GM21786 (cell line): Measurements from ENCODE around the gene UFD1.

Experiments
- ATAC-seq: cut with Tn5 transposase; IDR thresholded peaks from one replicate; pipeline ENCODE4 v1.9.1; 2021; ENCODE audit not compliant: unreplicated experiment

Gene UFD1

DNA sequence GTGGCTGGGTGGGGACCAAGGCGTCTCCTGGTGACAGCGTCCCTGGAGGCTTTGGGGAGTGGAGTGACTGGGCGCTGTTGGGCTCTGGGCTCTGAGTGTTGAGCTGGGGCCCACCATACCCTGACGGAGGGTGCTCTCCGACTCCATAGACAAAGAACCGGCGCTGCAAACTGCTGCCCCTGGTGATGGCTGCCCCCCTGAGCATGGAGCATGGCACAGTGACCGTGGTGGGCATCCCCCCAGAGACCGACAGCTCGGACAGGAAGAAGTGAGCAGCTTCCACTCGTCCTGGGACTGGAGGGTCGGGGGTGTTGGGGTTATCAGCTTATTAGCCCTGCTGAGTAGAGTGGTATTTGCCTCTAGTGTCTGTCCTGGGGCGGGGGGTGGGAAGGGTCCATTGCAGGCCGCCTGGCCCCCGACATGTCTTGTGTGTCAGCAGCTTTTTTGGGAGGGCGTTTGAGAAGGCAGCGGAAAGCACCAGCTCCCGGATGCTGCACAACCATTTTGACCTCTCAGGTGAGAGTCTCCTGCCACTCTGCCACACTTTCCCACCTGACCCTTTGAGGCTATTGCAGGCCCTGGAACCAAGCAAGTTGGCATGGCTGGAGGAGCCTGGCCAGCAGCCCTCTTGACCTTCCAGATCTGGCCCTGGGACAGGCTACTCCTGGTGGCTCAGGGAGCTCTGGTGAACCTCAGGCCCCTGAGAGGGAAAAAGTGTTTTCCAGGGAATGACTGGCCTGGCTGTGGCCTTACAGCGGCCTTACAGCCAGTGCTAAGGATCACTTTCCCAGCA lies 37.6 kb upstream of the UFD1 start:
- ATAC-seq: no peak

DNA sequence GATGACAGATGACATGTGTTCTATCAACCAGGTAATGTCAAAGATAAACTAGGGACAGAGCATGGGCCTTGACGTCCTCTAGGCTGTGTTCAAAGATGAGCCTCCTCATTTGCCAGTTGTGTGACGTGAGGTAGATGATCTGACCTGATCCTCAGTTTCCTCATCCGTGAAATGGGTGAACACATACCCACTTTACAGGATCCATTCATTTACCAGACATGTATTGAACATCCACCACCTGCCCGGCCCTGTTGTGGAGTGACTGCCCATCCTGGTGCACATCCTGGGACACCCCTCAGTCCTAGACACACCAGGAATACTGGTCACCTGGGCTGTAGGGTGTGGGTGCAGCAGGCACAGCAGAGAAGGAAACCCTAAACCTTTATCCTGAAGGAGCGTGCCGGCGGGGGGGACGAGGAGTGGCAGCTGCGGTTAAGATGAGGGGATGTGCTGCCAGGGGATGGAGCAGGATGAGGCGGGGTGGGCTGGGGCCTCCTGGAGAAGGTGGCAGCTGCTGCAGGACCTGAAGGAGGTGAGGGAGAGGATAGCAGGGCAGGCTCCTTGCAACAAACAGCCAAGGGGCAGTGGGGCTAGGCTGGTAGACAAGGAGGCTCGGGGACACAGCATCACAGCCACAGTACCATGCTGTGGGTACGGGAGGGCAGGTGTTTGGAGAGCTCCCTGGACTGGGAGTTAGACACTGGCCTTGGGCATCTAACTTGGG lies 36.8 kb upstream of the UFD1 start:
- no peak for ATAC-seq

DNA sequence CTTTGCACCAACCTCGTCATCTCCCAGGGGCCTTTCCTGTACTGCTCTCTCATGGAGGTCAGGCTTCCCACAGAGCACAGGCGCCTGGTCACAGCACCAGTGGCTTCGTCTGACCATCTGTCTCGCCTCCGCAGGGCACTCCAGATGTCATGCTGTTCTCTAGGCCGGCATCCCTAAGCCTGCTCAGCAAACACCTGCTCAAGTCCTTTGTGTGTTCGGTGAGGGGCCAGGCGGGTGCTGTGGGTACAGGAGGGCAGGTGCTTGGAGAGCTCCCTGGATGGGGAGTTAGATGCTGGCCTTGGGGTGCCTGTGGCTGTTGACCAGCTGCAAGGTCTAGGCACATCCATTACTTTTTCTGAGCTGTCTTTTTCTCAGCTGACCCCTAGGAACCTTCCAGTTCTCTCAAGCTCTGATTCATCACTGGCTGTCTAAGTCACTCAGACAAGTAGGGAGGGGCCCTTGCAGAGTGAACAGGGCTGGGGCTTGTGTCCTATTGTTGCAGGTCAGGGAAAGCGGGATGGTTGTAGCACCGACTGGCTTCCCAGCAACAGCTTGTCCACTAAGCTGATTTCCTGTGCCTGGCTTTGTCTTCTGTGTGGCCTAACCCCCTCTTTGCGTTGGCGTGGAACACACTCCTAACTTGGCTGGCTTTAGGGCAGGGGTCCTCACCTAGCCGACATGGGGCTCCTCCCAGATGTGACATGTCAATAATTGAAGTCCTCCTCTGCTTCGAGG lies 36.0 kb upstream of the UFD1 start:
- no peak for ATAC-seq

DNA sequence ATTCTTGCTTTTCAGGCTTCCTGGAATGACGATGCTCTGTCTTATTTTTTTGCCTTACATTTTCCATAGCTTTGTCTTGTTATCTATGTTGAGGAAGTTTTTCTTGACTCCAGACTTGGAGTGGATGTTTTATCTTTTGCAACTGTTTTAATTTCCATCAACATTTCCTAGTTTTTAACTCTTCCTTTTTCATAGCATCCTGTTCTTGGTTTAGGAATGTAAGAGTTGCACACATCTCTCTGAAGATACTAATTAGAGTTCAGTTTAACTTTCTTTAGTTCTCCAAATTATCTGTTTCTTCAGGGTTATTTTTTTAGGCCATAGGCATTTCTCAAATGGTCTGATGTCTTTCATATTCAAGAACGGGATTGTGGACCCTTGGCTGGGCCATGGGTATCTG lies 34.8 kb upstream of the UFD1 start:
- ATAC-seq: no peak

DNA sequence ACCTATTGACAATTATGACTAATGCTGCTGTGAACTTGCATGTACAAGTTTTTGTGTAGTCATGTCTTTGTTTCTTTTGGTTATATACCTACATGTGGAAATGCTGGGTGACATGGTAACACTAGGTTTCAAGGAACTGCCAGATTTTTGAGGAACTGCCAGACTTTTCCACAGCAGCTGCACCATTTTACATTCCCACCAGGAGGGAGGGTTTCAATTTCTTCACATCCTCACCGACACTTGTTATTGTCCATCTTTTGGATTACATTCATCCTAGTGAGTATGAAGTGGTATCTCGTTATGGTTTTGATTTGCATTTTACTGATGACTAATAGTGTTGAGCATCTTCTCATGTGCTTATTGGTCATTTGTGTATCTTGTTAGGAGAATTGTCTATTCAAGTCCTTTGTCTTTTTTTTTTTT lies 31.9 kb upstream of the UFD1 start:
- ATAC-seq: no peak

DNA sequence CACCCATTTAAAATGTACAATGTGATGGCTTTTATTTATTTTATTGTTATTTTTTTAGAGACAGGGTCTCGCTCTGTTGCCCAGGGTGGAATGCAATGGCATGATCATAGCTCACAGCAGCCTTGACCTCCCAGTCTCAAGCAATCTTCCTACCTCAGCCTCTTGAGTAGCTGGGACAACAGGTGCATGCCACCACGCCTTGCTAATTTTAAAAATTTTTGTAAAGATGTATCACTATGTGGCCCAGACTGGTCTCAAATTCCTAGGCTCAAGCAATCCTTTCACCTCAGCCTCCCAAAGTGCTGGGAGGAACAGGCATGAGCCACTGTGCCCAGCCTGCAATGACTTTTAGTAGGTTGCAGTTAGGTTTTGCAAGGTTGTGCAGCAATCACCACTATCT lies 30.9 kb upstream of the UFD1 start:
- ATAC-seq: no peak

DNA sequence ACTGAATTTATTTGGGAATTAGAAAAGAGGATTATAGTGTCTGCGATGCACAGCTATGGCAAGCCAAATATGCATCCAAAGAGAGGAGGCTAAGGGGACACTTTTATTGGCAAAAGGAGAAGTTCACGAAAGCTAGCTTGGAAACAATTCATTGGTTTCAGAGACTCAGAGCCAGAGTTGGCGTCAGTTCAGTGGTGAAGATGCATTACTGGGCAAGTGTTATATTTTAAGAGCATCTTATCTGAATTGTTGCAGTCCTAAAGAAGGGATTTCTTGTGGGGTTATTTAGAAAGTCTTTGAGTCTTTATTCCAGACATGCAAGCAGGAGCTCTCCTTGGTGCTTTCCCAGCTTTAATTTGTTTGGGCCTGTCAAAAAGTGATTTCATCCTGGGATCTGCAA lies 30.2 kb upstream of the UFD1 start:
- no peak for ATAC-seq

DNA sequence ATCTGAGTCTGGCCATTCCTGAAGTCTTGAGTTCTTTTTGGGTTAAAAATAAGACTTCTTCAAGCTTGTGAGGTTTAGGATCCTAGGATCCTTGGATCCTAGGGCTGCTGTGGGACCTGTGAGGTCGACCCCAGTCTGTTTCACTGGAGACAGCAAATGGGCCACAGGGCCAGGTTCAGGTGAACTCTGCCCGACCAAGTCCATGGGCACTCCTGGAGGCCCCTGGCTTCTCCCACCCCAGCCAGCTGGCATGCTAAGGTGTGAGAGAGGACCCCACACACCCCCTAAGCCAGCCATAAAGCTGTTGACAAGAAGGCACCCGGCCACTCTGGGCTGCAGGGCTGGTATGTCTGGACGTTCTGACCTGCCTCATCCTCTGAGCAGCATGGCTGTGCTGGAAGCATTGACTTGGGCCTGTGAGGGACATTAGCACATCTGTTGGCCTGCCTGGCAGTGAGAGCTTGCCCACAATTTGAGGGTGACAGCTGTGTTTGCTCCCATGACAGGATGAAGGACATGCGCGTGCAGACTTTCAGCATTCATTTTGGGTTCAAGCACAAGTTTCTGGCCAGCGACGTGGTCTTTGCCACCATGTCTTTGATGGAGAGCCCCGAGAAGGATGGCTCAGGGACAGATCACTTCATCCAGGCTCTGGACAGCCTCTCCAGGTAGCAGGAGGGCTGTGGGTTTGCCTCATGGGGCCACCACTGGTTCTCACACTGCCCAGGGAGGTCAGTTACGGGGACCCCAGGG lies 29.2 kb upstream of the UFD1 start:
- no peak for ATAC-seq

DNA sequence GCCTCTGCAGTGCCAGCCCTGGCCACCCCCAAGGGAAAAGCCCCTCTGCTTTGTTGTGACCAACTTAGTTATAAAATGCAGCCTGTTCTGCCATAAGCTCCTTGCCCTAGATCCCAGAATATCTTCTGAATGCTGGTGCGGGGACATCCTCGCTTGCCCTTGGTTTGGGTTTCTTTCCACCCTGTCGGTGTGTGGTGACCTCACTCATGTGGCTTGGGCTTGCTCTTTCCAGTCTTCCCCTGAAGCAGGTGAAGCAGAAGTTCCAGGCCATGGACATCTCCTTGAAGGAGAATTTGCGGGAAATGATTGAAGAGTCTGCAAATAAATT lies 28.5 kb upstream of the UFD1 start:
- no peak for ATAC-seq

DNA sequence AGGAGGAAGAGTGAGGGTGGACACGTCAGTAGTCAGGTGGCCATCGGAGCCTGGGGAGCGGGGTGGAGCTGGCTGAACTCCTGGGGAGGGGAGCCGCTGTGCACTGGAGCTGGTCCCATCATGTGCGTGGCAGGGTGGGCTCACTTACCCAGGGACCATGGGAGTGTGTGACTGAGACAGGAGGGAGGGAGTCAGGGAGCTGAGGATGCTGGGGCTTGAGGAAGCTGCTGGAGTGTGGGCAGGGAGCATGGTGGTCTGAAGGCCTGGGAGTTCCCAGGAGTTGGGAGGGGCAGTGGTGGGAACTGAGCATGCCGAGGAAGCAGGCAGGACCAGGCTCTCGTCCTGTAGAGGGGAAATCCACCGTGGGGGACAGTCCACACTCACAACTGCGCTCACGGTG lies 27.2 kb upstream of the UFD1 start:
- ATAC-seq: no peak

DNA sequence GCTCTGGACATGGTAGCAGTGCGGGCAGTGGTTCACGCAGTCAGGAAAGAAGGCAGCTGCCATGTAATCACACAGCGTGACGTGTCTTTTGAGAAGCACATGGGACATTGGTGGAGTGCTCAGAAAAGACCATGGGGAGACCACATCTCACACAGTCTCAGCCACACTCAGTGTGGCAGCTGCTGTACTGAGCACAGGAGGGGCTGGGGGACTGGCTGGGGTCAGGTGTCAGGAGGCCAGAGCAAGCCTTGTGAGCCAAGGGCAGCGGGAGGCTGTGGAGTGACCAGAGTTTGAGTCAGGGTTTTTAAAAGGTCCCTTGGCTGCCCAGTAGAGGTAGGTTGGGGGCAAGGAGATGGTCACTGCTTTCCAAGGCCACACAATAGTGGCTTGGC lies 26.7 kb upstream of the UFD1 start:
- ATAC-seq: no peak

DNA sequence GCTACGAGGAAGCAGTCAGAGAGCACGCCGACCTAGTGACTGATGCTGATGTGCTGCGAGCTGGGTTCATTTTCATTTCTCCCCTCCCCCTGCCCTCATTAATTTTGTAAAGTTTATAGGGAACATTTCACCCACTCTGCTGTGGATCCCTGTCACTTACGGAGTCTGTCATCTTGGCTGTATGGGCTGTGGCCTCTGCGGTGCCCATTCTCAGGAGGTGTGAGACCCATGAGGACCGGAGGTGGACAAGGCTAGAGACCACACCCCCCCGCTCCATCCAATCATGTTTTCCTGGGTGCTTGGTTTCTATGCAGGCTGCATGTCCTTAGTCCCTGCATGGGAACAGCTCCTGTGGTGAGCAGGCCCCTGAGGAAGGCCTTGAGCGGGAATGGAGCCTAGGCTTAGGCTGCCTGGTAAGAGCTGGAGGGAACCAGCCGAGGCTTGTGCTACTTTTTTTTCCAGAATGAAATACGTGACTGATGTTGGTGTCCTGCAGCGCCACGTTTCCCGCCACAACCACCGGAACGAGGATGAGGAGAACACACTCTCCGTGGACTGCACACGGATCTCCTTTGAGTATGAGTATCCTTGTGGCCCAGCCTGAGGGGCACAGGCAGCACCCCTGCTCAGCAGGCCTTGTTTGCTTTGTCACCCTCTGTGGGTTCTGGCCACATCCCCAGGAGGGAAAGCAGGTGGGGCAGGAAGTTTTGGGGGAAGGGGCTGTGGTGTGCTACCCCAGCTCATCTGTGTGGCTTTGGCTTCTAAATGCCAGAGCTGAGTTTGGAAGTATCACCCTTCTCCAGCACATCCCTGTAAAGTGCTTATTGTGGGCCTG lies 26.1 kb upstream of the UFD1 start:
- no peak for ATAC-seq

DNA sequence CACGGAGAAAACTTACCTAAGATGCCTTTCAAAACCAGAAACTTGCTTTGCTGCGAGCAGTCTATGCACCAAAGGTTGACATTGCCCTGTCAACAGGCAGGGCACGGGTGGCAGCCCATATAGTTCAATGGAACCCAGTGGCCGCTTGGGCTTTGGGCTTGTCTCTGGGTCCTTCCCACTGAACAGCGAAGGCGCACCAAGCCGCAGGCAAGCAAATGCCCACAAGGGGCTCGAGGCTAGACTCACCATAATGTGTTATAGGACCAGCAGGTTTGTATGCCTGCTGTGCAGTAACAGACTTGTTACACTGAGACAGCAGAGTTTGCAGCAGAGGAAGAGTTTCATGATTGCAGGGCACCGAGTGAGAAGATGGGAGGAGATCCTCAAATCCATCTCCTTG lies 24.9 kb upstream of the UFD1 start:
- ATAC-seq: no peak

DNA sequence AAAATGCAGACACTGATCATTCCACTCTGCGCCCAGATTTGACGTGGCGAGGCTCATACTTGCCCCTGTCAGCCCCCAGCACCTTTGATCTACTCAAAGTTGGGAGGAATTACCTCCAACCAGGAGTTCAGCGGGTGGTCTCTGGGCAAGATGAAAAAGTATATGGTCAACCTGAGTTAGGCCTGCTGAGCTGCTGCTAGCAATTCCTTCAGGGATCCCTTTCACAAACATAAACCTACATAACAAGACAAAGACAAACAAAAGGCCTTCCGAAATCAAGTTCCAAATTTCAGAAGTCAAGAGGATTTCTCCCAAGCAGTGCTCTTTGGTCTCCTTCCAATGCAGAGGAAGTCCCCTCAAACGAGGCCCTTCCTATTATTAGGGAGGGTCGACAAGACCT lies 24.4 kb upstream of the UFD1 start:
- ATAC-seq: no peak

DNA sequence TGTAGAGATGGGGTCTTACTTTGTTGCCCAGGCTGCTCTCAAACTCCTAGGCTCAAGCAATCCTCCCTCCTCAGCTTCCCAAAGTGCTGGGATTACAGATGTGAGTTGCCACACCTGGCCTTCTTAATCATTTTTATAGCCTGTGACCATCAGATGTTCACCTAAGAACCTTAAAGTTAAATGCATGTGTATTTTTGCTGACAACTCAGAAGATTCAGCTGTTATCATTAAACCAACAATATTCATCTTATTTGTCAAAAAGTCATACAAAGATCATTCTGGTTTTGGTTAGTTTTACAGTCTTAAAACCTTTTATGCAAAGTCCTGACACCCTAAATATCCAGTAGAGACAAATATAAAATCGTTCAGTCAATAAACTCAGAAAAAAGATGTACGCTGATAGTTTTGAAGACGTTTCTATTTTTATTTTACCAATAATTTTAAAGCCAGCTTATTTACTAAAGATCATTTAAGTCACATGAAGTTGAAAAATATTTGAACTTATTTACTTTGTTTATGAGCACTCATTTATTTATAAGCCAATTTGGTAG lies 23.0 kb upstream of the UFD1 start:
- no peak for ATAC-seq

DNA sequence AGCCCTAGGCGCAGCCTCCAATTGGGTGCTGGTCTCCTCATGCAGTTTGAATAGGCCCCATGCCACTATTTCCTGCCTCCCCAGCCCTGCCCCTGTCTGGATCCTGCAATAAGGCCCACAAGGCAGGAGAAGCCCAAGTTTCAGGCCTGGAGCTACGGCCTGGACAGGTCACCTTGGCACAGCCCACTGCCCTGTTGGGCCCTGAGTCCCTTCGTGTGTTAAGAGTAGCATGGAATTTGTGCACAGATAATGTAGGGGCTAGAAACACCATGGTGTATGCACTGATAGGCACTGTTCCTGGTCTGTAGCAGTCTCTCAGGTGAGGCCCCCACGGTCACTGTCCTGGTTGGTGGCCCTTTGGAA lies 20.9 kb upstream of the UFD1 start:
- no peak for ATAC-seq

DNA sequence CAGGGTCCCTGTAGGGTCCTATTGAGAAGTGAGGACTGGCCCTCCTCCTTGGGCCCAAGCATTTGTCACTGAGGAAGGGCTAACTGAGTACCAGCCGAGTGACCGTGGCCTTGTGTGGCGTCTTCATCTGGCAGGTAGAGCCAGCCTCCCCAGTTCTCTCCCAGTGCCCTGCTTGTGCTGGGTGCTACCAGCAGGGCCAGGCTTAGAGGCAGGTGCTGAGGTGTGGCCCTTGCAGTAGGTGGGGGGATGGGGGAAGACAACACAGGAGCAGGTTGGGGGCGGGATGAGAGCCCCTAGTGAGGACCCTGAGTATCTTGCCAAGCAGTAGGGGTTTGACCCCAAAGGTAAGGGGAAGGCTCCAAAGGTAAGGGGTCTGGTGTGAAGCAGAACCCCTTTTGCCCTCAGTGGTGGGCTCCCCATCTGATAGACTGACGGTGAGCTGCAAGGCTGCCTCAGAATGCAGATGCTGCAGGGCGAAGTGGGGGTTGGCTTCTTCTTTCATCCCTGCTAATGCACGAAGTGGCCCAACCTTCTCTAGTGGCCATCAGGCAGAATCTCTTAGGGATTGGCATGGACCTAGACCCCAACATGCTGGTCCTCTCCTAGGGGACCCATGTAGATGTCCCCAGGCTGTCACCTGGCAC lies 20.4 kb upstream of the UFD1 start:
- ATAC-seq: no peak

DNA sequence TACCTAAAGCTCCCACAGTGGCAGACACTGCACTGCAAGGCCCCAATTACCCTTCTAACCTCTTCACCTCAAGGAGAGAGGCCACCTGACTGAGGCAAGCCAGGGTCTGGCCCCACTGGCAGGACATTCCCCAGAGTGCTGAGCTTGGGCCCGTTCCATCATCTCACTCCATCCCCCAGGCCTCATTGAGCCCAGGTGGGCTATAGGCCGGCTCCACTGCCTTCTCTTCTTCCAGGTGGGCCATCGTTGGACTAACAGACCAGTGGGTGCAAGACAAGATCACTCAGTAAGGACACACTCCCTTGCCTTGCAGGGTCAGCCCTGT lies 19.8 kb upstream of the UFD1 start:
- no peak for ATAC-seq

DNA sequence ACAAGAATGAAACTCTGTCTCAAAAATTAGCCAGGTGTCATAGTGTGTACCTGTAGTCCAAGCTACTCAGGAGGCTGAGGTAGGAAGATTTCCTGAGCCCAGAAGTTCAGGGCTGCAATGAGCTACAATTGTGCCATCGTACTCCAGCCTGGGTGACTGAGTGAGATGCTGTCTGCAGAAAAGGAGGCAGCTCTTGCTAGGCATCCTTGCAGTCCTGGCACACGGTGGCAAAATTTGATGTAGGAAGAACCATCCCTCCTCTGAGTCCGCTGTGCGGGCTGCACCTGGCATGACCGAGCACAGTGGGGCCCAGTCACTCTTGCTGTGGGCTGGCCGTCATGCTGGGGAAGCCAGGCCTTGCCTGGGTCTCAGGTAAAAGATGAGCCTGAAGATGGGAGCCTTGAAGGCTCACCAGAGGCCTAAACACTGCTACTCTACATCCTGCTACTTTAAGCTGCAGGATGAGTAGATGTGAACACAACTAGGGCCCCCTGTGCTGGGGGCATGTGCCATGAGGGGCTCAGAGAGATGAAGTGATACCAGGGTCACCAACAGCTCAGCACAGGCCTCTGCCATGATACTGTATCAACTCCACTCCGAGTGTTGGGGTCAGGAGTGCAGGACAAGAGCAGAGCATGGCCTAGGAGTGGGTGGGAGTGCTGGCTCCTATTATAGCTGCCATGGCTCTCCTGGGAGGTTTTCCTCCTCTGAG lies 19.3 kb upstream of the UFD1 start:
- no peak for ATAC-seq
